Heart left ventricle (tissue), 16 donors: Measurements from ENCODE around the gene GRM7. TPM values are rescaled to one million over a fixed set of nuclear protein-coding genes. Genes with fewer than 3 reads are reported as not detected.

Experiments used
- ATAC-seq, 4 donors: fragments of 200-7000 bp; cut with Tn5 transposase; one replicate each; pipeline ENCODE4 v1.9.1; 2020 to 2022; ENCODE audit warnings: moderate library complexity in 4 of 4, mild to moderate bottlenecking in 3 of 4, moderate number of reproducible peaks in 1 of 4
- DNase-seq, 5 donors: peaks; one replicate each; pipeline ENCODE4 v3.0.0-alpha.2; 2020
- H3K27ac ChIP-seq, 12 donors: fragments of 200-600 bp; sonication (generic) in 4 of 12; one replicate each; pipeline versions ENCODE4 v1.5.0 to v1.8.0; 2016 to 2022; ENCODE audit warnings: mild to moderate bottlenecking in 2 of 12
- H3K27me3 ChIP-seq, 9 donors: fragments of 200-600 bp; sonication (generic) in 2 of 9; one replicate each; pipeline versions ENCODE4 v1.5.1 to v1.8.0; 2016 to 2022; ENCODE audit warnings: mild to moderate bottlenecking in 3 of 9
- H3K36me3 ChIP-seq, 9 donors: fragments of 200-600 bp; sonication (generic) in 2 of 9; one replicate each; pipeline versions ENCODE4 v1.5.0 to v1.8.0; 2018 to 2022; ENCODE audit warnings: mild to moderate bottlenecking in 2 of 9
- H3K4me1 ChIP-seq, 12 donors: fragments of 200-600 bp; sonication (generic) in 4 of 12; one replicate each; pipeline versions ENCODE4 v1.5.0 to v1.8.0; 2016 to 2022; ENCODE audit warnings: mild to moderate bottlenecking in 3 of 12
- H3K4me3 ChIP-seq, 12 donors: fragments of 200-600 bp; sonication (generic) in 4 of 12; one replicate each; pipeline versions ENCODE4 v1.5.0 to v1.8.0; 2017 to 2022; ENCODE audit warnings: mild to moderate bottlenecking in 9 of 12, moderate library complexity in 4 of 12
- H3K9me3 ChIP-seq, 12 donors: fragments of 200-600 bp; sonication (generic) in 4 of 12; one replicate each; pipeline versions ENCODE4 v1.5.0 to v1.8.0; 2016 to 2022; ENCODE audit warnings: mild to moderate bottlenecking in 1 of 12
- POLR2A ChIP-seq, 2 donors: fragments of 450-650 bp; IDR thresholded peaks; one replicate each; pipeline ENCODE4 v1.6.1; 2017; ENCODE audit warnings: antibody characterized with exemption in 2 of 2, mild to moderate bottlenecking in 2 of 2, moderate library complexity in 2 of 2
- WGBS, 4 donors: extraction: QIAGEN DNeasy Blood & Tissue Kit in 2 of 4; methylation state at CpG; one replicate each; pipeline versions ENCODE4 v1.1.5 to v1.1.7; 2013 to 2018; 5-methylcytosine and 5-hydroxymethylcytosine counted together
- intact Hi-C, 10 donors: fragments of 100-400 bp; cut with DNase I; formaldehyde crosslinking; loops; one replicate each; pipeline versions ENCODE4 v1.11.1 to v1.14.2; 2022
- polyA plus RNA-seq, 2 donors: library from polyadenylated mRNA; stranded (reverse); fragments of 200-250 nt; gene quantifications; one replicate each; pipeline ENCODE4 v1.2.3, GENCODE V29; 2013
- total RNA-seq, 9 donors: library from RNA; depleted of rRNA in 2 of 9; stranded (reverse); fragments of >200 nt in 2 of 9; fragmentation: NEBNext Ultra II Directional in 3 of 9; extraction: Animal tissue kit (Norgen Biotek cat#: 25700) in 3 of 9; gene quantifications; one replicate each; pipeline versions ENCODE4 v1.1.0 to v1.2.4, GENCODE V29; 2016 to 2023
- TF ChIP-seq, protein P1 (sequence below), 12 donors: fragments of 200-600 bp; sonication (generic) in 4 of 12; IDR thresholded peaks; one replicate each; pipeline versions ENCODE4 v1.5.0 to v1.8.0; 2018 to 2022; ENCODE audit warnings: antibody characterized with exemption in 12 of 12, mild to moderate bottlenecking in 5 of 12
- donor health status: ischemic (EF 13 %, LVEDD 7.1; RV severe dilation, severe dysfunction).
- donor health status: healthy with polysubstance abuse.
- donor health status: DM: no; HTN: yes; CAD: no.
- donor health status: DM: no; HTN: no; CAD: no.
- donor health status: ischemic (EF 25% LVEDD 6.9; RV normal size, moderate dysfunction).
- donor health status: ischemic (EF 25% LVEDD 5.7; RV mildly dilated, moderate dysfunction).
- donor health status: healthy.
- donor health status: DM: yes; HTN: yes; CAD: no.
- donor health status: ischemic (EF 35%, LVEDD 5.7; RV mildly dilated, moderate dysfunction).
- donor health status: nonischemic (EF 11% LVEDD 7.7; RV severe dilation, severe dysfunction).
- donor health status: DM: yes; HTN: yes; CAD: no.
- donor health status: PGD.
- donor health status: ischemic (EF 29% LVEDD 5.4; RV normal size, mild dysfunction).
- donor health status: nonischemic (EF 23%, LVEDD 6.1; RV moderate dilation, normal function).

Gene GRM7
- total and polyA plus RNA-seq, 11 donors: not detected

DNA sequence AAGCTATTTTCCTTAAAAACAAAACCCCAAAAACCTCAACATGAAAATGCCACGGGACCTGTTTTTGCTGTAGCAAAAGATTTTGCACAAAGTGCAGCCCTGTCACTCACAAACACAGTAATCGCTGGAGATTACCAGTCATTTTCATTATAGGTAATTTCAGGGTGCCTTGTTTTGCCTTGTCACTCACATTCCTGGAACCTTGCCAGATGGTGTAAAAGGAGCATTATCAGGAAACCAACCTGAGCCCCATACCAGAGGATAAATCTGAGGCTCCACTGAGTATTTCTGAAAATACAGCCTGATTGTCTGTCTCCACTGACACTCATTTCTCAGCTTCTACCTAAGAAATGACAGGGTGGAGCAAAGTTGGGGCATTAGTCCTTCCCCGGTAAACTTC is 849.4 kb downstream of the GRM7 start:
- no peaks in the 10 kb centered on the region for H3K27me3 ChIP-seq
- no peaks in the 10 kb centered on the region for H3K36me3 ChIP-seq
- no peaks in the 10 kb centered on the region for H3K4me1 ChIP-seq
- ATAC-seq (no peak), DNase-seq (no peak)
- TF ChIP-seq POLR2A (IDR thresholded peaks at IDR 0.05): no peak
- TF ChIP-seq, protein P1, sequence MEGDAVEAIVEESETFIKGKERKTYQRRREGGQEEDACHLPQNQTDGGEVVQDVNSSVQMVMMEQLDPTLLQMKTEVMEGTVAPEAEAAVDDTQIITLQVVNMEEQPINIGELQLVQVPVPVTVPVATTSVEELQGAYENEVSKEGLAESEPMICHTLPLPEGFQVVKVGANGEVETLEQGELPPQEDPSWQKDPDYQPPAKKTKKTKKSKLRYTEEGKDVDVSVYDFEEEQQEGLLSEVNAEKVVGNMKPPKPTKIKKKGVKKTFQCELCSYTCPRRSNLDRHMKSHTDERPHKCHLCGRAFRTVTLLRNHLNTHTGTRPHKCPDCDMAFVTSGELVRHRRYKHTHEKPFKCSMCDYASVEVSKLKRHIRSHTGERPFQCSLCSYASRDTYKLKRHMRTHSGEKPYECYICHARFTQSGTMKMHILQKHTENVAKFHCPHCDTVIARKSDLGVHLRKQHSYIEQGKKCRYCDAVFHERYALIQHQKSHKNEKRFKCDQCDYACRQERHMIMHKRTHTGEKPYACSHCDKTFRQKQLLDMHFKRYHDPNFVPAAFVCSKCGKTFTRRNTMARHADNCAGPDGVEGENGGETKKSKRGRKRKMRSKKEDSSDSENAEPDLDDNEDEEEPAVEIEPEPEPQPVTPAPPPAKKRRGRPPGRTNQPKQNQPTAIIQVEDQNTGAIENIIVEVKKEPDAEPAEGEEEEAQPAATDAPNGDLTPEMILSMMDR (IDR thresholded peaks at IDR 0.05): no peak
- WGBS, 4 donors: 84 to 85% (median 85%) methylated on average over 3 of the region's 3 CpGs
- H3K4me3 ChIP-seq: no peak overlapping the region
- H3K27ac ChIP-seq: no peak overlapping the region
- intact Hi-C loops: no loop called here
- H3K9me3 ChIP-seq: no peaks in the 10 kb centered on the region

DNA sequence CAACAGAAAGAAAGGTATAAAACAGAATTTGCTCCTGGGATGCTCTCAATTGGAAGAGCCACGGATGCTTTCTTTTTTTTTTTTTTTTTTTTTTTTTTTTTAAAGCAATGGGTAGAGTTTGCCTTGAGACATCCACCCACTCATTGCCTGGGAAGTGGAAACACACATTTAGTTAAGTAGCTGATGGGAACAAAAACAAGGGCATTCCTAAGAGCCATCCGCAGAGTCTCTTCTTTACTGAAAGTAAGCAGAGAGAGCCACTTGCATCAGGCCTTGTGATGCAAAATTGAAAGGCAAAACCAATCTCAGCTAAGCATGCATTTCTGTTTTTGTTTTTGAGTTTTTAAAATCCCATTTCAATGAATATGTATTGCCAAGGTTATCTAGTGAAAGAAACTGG is 852.8 kb downstream of the GRM7 start:
- H3K27ac ChIP-seq: no peak overlapping the region
- TF ChIP-seq, protein P1 (IDR thresholded peaks at IDR 0.05): no peak
- no peak for TF ChIP-seq POLR2A (IDR thresholded peaks at IDR 0.05)
- no peaks in the 10 kb centered on the region for H3K36me3 ChIP-seq
- H3K4me3 ChIP-seq: no peak overlapping the region
- H3K4me1 ChIP-seq: no peaks in the 10 kb centered on the region
- WGBS, 4 donors: 76 to 90% (median 86%) methylated on average over 2 of the region's 2 CpGs
- no peak for DNase-seq
- intact Hi-C loops: no loop called here
- no peaks in the 10 kb centered on the region for H3K9me3 ChIP-seq
- no peaks in the 10 kb centered on the region for H3K27me3 ChIP-seq
- ATAC-seq: no peak

GRCh38 chr3:7720649-7721297 is 859.9 kb downstream of the GRM7 start:
- WGBS, 4 donors: 83 to 91% (median 88%) methylated on average over 1 of the region's 1 CpG
- Histone ChIP-seq H3K27me3 (no peaks in the 10 kb centered on the region), H3K27ac (no peak overlapping the region), H3K9me3 (no peaks in the 10 kb centered on the region), H3K4me1 (no peaks in the 10 kb centered on the region), H3K4me3 (no peak overlapping the region), H3K36me3 (no peaks in the 10 kb centered on the region)
- intact Hi-C loops: no loop called here
- DNase-seq: no peak
- TF ChIP-seq POLR2A (IDR thresholded peaks at IDR 0.05): no peak
- TF ChIP-seq, protein P1 (IDR thresholded peaks at IDR 0.05): no peak
- no peak for ATAC-seq

GRCh38 chr3:7721869-7722268 is 861.0 kb downstream of the GRM7 start:
- 81 to 86% (median 82%) methylated on average over 5 of the region's 5 CpGs for whole genome bisulfite sequencing, 4 donors
- no peaks in the 10 kb centered on the region for H3K9me3 ChIP-seq
- intact Hi-C loops: no loop called here
- DNase-seq (no peak), ATAC-seq (no peak)
- H3K27ac ChIP-seq: no peak overlapping the region
- H3K4me3 ChIP-seq: no peak overlapping the region
- no peaks in the 10 kb centered on the region for H3K36me3 ChIP-seq
- no peak for TF ChIP-seq POLR2A (IDR thresholded peaks at IDR 0.05)
- TF ChIP-seq, protein P1 (IDR thresholded peaks at IDR 0.05): no peak
- H3K4me1 ChIP-seq: no peaks in the 10 kb centered on the region
- no peaks in the 10 kb centered on the region for H3K27me3 ChIP-seq
